ENCODE measurements around the gene IKZF2. TPM values are rescaled to one million over a fixed set of nuclear protein-coding genes. Genes with fewer than 3 reads are reported as not detected.
"Not testable (repeated sequence)": the region's sequence is repeated elsewhere in the genome, so short reads cannot be mapped to it uniquely, and the experiment has no call there.

IKZF2 gene
- total and polyA plus RNA-seq, 2 donors (not counting 3 experiments of a cell fraction or from before 2014, with no cell fraction given), result 0.08 to 0.46 TPM

- TF ChIP-seq JUN (IDR thresholded peaks at IDR 0.05; ENCODE audit: borderline replicate concordance, insufficient read depth, insufficient read length, low read depth) (no peak), POLR2A (IDR thresholded peaks at IDR 0.05; ENCODE audit: low read depth, low read length) (no peak), MYC (IDR thresholded peaks at IDR 0.05; ENCODE audit: low read depth, low read length) (no peak), FOS (IDR thresholded peaks at IDR 0.05; ENCODE audit: borderline replicate concordance, insufficient read depth, low read length) (no peak)
- H4K20me1 ChIP-seq (replicated peaks; ENCODE audit: control insufficient read depth, extremely low read depth, insufficient read depth, low read length), result no peaks in the 10 kb centered on the region
- DNase-seq (ENCODE audit: low read depth, low spot score) (no peak), FAIRE-seq (no peak)
- no peaks in the 10 kb centered on the region for H3K27me3 ChIP-seq (ENCODE audit: control insufficient read depth in 2 of 2, insufficient read depth in 2 of 2, low read length in 2 of 2)
- no peaks in the 10 kb centered on the region for H3K9me3 ChIP-seq (replicated peaks; ENCODE audit: control insufficient read depth, insufficient read depth, low read length)
- ChIA-PET CTCF (interaction anchor here (1.4 kb wide), 1 partner anchor 21 kb away, joined by 3 read pairs; no protein-coding TSS in a partner anchor), POLR2A (no interaction called here)
- dilution Hi-C loops (cut with MboI; ENCODE audit: extremely low pct_ligation_motif_present, low sequenced_read_pairs) (no loop called here), intact Hi-C loops (cut with micrococcal nuclease) (no loop called here)
- no peaks in the 10 kb centered on the region for H3K4me1 ChIP-seq (ENCODE audit: control insufficient read depth, extremely low read depth, insufficient read depth, low read length)
- no peak overlapping the region for H3K4me2 ChIP-seq (ENCODE audit: insufficient read depth, low read length)
- H2AFZ ChIP-seq (ENCODE audit: low read depth, low read length), result no peak overlapping the region
- no peaks in the 10 kb centered on the region for H3K36me3 ChIP-seq (ENCODE audit: control insufficient read depth in 2 of 2, extremely low read depth in 1 of 2, insufficient read depth in 2 of 2, low read length in 2 of 2)
- H3K9ac ChIP-seq (replicated peaks; ENCODE audit: extremely low read depth, insufficient read depth, low read length), result no peak overlapping the region
- no peaks in the 10 kb centered on the region for H3K79me2 ChIP-seq (ENCODE audit: control insufficient read depth, insufficient read depth, low read length)
- no peak overlapping the region for H3K27ac ChIP-seq (ENCODE audit: insufficient read depth, low read depth, low read length)
- no peaks in the 10 kb centered on the region for H3K9me1 ChIP-seq (replicated peaks; ENCODE audit: control insufficient read depth, extremely low read depth, insufficient read depth, low read length)
- no TSS peak for BruUV-seq (replicated peaks)
- no peak overlapping the region for H3K4me3 ChIP-seq (replicated peaks in 1 of 3; ENCODE audit: insufficient read depth in 1 of 3, low read depth in 1 of 3, low read length in 3 of 3)
These were observed 129.2 kb downstream of the IKZF2 start for GRCh38 chr2:213021971-213022899.

DNA sequence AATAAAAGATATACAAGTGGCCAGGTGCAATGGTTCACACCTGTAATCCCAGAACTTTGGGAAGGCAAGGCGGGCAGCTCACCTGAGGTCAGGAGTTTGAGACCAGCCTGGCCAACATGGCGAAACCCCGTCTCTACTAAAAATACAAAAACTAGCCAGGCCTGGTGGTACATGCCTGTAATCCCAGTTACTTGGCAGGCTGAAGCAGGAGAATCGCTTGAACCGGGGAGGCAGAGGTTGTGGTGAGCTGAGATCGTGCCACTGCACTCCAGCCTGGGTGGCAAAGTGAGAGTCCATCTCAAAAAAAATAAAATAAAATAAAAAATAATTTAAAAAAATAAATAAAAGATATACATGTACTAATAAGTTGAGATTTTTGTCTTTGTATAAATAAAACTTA lies 130.5 kb downstream of the IKZF2 start:
- DNase-seq (ENCODE audit: low read depth, low spot score); H3K4me1 ChIP-seq (ENCODE audit: control insufficient read depth, extremely low read depth, insufficient read depth, low read length); H3K27ac ChIP-seq (ENCODE audit: insufficient read depth, low read depth, low read length); H3K9ac ChIP-seq (replicated peaks; ENCODE audit: extremely low read depth, insufficient read depth, low read length); H3K9me3 ChIP-seq (replicated peaks; ENCODE audit: control insufficient read depth, insufficient read depth, low read length); H3K9me1 ChIP-seq (replicated peaks; ENCODE audit: control insufficient read depth, extremely low read depth, insufficient read depth, low read length); POLR2A ChIA-PET; H3K4me2 ChIP-seq (ENCODE audit: insufficient read depth, low read length); H4K20me1 ChIP-seq (replicated peaks; ENCODE audit: control insufficient read depth, extremely low read depth, insufficient read depth, low read length); intact Hi-C loops (cut with micrococcal nuclease); H3K27me3 ChIP-seq (ENCODE audit: control insufficient read depth in 2 of 2, insufficient read depth in 2 of 2, low read length in 2 of 2); H3K36me3 ChIP-seq (ENCODE audit: control insufficient read depth in 2 of 2, extremely low read depth in 1 of 2, insufficient read depth in 2 of 2, low read length in 2 of 2); BruUV-seq (replicated peaks); H2AFZ ChIP-seq (ENCODE audit: low read depth, low read length); CTCF ChIA-PET; H3K4me3 ChIP-seq (replicated peaks in 1 of 3; ENCODE audit: insufficient read depth in 1 of 3, low read depth in 1 of 3, low read length in 3 of 3); dilution Hi-C loops (cut with MboI; ENCODE audit: extremely low pct_ligation_motif_present, low sequenced_read_pairs); H3K79me2 ChIP-seq (ENCODE audit: control insufficient read depth, insufficient read depth, low read length); FAIRE-seq: not testable (repeated sequence)

Data from endothelial cell of umbilical vein (primary cell).